Activated CD4-positive, CD25-positive, alpha-beta regulatory T cell treated with anti-CD3 and anti-CD28 coated beads, Interleukin-2, amount 50 U/mL, for 72 hours (primary cell): Measurements from ENCODE around the gene ITPKB.
"Not testable (repeated sequence)": the region's sequence is repeated elsewhere in the genome, so short reads cannot be mapped to it uniquely, and the experiment has no call there.

Source experiments
- DNase-seq: peaks from one replicate; pipeline ENCODE4 v3.0.0; 2021

Gene ITPKB

DNA sequence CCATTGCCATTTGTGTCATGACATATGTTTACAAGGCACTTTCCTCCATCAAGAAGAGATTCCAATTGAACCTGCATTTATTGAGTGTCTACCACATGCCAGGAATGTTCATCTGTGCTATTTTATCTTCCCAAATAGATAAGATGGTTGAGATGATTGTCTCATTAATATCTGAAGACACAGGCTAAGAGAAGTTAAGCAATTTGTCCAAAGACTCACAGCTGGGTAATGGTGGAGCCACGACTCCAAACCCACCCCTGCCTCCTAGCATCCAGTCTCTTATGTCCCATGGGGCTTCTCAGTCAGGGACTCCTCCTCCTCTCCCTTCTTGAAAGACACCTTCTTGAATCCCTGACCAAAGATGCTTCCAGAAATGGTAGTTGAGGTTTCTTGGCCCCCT lies 122.4 kb downstream of the ITPKB start:
- no peak for DNase-seq

DNA sequence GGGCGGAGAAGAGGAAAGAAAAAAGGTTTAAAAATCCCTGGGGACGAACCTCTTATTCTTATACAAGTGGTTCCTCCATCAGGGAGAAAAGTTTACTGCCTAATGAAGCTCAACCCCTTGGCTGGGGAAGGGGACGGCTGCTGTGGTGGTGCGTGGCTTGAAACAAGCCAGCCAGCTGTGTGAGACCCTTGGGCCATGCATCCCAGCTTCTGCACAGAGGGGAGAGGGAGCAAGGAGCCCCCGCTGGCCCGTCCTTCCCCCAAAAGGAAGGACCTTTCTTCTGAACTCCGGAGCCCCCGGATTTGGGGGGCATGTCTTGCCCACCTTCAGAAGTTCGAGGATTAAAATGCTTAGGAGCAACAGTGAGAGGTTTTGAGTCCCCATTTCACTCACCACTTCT lies 123.2 kb downstream of the ITPKB start:
- DNase-seq, result no peak

DNA sequence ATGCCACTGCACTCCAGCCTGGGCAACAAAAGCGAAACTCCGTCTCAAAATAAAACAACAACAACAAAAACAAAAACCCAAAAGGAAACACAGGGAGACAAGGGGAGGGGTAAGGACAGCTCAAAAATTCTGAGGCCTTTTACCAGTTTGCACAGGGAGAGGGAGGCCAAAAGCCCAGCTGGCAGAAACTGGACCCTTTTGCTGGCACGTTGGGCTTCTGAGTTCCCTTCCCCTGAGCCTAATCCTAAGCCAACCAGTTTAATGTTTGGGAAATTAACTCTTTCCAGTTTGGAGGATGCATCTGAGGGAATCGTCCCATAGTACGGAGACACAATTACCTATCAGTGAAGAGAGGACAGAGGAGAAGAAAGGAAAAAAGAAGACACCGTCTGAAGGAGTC lies 127.1 kb downstream of the ITPKB start:
- DNase-seq, result not testable (repeated sequence)

DNA sequence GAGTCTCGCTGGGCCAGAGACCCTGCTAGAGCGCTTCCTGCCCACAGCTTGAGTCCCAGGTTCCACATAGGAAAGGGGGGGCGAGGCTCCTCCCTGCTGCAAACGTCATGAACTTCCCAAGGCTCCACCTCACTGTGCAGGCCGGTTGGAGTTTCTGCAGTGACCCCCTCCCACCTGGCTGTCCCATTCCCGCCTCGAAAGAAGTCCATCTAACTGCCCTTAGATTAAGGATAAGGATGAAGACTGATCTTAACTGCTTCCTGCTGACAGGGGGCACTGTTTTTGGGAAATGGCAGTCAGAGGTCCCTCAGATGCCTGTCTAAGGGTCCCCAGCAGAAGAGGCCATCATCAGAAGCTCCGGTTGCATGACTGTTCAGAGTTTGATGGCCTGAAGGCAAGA lies 127.8 kb downstream of the ITPKB start:
- no peak for DNase-seq

DNA sequence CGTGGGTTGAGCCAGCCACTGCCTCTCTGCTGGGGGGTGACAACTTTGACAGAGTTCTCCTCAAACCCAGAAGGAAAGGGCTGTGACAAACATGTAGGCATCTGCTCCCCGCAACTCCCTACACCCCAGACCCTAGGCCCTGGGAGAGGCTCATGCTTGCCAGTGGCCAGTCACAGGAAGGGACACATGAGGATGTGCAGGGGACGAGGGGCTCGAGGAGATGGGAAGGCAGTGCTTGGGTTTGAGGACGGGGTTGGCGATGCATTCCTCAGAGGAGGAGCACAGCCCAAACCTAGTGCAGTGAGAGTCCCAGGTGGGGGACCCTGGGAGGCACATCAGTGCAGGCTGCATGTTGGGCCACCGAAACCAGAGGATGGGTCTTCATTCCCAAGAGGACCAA lies 128.4 kb downstream of the ITPKB start:
- no peak for DNase-seq

DNA sequence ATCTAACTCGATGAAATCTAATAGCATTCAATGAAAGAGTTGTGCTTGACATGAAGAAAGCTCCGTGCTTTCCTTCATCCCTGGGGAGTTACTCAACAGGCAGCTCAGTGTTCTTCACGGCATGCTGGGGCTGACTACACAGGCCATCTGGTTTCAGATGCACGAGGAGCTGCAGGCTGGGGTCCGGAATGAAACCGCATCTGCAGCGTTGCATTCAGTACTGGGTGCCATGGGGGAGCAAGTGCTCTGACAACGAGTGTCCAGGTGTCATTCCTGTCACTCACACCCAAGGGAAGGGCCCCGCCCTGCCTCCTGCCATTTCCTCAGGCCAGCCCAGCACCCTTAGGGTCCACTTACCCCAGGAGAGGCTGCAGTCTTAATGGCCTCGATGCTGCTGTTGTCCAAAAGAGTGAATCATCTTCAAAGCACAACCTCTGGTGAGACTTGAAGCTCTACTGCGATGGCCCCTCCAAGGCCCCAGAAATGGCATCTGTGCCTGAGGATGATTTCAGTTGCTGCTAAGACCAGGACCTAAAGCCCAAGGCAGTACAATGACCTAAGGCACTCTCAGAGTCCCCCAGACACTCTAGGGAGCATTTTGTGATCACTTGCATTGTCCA lies 129.1 kb downstream of the ITPKB start:
- no peak for DNase-seq

DNA sequence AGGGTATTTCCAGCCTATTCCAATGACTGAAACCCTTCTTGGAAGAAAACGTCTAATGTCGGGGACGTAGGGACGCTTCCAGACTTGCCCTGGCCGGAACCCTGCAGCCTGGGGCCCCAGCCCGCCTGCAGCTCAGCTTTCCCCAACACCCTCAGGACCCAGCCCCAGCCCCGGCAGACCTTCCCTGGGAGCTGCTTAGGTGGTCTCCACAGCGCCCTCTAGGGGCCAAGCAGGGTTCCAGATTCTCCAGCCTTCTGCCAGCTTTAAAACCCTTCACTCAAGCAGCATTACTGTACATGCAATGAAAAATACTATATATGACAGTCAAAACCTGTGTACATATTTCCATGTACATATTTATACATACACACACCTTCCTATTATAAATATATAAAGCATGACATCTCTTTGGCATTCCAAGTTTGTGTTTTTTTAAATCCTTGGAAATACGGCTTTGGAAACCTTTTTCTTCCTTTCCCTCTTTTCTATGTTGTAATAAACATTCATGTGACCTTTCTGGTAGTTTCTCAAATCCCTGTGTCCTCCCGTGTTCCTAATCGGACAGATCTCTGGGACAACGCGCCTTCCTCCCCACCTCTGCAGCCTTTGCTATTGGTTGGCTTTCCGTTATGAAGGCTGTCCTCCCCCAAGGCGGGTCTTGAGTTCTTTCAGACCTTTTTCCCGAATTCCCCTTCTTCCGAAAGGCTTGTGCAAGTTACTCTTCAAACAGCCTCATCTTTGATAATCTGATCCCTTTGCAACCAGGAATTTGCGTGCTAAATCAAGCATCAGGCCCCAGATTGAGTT lies 130.2 kb downstream of the ITPKB start:
- DNase-seq, result peak; percentile 73

DNA sequence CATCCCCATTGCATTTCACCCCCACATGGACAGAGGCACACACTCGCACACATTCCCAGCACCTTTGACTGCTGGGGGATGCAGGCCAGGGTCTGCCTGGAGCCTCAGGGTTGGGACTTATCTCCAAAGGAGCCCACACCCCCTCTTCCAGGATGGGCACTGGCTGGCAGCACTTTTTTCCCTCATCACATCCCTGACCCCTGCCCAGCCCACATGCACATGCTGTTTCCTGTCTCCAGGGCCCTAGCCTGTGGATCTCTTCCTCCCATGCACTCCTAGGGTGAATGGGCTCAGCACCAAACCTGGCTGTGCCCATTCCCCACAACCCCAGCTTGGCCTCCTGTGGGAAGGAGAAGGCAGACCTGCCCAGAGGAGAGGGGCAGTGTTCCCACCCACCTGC lies 131.3 kb downstream of the ITPKB start:
- DNase-seq, result no peak

DNA sequence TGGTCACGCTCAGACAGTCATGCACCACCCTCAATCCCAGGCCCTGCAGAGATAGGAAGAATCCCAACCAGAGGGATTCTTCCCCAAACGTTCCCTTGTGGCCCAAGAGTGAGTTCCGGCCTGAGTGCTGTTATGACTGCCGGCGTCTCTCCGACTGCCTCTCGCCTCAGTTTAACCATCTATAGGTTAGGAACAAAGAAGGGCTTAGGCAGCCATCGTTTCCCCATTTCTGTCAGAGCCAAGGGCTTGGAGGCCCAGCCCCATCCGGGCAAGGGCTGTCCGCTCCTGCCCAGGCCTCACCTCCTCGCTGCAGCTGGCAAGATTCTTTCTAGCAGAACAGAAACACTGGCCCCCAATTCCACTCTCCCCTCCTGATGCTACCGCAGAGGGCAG lies 131.8 kb downstream of the ITPKB start:
- DNase-seq, result no peak

DNA sequence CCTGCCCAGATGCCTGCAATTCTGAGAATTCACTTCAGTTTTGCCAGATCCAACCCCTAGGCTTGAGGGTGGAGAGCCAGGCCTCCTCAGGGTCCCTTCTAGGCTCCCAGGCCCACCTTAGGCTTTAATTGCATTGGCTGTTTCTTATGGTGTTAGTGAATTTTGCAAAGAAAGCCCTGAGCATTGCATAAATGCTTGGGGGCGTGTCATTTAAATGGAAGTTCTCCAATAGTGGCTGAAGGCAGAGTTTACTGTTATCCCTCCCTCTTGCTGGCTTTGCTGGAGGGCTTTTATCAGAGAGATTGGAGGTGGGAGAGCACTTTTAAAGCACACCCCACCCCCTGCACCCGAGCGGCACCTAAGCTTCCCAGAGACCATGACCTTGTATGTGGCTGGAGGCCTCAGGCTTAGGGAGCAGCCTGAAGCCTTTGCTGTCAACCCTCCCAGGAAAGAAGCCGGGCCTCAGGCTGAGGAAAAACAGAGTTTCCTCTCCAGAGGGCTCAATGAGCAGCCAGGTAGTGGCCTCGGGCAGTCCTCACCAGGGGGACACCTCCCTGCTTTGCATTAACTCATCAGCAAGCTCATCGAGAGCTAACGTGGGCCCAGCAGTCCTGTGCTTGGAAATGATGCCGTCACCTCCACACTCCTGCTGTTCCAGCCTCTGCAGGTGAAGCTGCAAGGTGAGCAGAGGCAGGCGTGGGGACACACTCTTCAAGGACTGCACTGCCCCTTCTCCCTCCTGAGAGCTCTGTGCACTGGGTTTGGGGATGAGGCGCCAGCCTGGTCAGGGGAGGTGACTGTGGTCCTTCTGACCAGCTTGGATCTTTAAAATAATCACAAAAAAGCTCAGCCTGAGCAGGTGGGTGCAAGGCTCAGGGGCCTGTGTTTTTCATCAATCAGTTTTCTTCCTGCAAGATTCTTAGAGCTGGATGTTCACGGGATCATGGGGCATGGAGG lies 132.5 kb downstream of the ITPKB start:
- DNase-seq, result no peak

DNA sequence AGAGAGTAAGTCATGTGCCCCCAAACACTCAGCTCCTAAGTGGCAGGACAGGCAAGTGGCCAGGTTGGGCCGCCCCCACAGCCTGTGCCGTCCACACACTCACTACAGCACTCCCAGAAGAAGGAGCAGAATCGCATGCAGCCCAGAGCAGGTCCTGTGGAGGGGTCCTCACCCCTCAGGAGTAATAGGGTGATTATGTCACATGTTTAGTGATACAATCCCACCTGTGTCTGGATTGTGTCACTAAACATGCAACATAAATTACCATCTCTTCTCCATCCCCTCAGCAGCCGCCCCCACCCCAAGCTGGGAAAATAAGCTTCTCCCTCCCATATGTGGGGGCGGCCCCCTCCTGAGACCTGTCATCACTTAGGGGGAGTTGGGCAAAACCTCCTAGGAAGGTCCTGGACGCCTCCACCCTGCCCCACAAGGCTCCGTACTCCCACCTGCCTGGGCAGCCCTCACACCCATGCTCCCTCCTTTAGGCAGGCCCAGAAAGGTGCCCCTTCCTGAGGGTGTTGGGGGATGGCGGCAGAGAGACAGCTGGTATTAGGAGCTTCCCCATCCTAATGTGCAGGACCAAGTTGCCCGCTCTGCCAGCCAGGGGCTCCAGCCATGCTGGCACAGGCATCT lies 133.6 kb downstream of the ITPKB start:
- no peak for DNase-seq

DNA sequence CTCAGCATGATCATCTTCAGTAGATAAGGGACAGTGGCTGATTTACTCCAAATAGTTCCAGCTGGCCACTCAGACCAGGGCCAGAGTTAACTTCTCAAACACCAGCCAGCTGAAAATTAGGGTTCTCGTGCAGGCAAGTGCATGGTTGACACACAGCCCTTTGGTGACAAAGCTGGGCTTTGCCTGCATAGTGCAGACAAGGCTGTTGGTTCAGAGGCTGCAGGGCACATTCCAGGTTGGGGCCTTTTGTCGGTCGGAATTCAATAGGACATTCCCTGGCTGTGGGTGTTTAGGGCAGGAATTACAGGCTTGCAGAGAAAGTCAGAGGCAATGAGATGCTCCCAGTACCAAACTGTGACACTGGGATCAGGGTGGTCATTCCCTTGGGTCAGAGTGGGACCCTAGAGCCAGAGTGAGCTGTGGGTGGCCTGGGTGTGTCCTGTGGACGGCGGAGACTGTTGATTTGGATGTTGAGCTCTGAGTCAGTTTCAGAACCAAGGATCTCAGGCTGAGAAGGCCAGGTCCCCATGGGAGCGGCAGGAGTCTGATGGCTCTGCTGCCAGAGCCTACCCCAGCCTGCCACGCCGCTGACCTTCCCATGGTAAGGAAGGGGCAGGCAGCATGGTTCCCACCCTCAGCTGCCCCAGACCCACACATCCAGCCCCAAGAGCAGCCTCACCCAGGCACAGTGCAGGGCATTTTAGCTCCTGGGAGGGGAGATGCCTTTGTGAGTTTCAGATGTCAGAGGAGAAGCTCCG lies 134.3 kb downstream of the ITPKB start:
- no peak for DNase-seq

DNA sequence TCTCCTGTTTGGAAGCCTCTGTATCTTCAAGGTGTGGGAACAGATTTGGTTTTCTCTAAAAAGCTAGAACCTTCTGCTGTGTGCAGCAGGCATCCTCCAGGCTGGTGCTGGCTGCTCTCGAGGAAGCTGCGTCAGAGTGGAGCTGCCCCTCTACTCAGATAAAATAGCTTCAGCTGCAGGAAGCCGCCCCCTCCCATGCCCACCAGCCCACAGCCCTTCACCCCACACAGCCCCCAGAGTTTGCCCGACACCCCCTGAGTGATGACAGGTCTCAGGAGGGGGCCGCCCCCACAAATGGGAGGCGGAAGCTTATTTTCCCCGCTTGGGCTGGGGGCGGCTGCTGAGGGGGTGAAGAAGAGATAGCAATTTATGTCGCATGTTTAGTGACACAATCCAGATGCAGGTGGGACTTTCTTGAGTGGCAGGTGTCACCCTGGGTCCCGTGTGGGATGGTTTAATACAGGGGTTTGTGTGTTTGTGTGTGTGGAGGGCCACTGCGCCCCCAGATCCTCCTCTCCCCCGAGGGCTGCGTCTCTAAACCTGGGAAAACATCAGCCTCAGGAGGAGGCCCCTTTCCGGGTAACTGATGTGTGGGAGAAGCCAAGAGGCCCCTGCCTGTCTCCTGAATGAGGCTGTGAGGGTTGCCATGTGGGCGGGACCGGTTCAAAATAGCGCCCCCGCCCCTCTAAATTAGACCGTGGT lies 135.1 kb downstream of the ITPKB start:
- DNase-seq, result no peak

DNA sequence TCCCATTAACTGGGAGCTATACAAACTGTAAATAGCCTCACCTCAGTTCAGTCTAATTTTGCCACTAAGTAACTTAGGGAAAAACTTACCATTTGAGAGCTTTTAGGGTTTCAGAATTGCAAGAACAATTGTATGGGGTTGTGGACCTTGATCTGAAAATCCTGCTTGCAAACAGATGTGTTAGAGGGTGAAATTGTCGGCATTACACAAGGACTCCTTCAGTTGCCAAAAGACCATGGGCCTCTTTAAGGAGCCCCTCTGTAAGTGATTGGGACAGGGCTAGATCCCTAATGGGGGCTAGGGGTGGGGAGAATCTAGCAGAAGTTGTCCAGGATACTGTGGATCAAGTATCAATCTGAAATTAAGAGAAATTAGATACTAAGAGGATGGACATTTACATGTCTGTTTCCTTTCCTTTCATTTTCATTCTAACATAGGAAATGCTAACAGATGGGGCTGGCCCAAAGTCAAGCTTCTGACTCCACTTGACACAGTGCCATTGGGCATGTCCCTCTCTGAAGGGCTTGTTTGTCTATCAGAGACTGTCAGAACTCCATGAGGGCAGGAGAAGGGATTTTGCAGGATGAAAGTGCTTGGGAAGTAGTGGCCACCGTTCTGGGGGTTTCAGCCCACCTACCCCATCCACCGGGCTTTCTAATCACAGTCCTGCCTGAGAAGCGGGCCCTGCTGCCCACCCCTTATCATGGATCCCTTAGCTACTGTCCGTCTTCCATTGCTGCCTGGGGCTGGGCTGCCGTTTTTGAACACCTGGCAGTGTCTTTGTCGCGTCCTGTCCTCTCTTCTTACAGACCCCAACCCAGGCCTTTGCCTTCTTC lies 135.8 kb downstream of the ITPKB start:
- DNase-seq, result no peak

DNA sequence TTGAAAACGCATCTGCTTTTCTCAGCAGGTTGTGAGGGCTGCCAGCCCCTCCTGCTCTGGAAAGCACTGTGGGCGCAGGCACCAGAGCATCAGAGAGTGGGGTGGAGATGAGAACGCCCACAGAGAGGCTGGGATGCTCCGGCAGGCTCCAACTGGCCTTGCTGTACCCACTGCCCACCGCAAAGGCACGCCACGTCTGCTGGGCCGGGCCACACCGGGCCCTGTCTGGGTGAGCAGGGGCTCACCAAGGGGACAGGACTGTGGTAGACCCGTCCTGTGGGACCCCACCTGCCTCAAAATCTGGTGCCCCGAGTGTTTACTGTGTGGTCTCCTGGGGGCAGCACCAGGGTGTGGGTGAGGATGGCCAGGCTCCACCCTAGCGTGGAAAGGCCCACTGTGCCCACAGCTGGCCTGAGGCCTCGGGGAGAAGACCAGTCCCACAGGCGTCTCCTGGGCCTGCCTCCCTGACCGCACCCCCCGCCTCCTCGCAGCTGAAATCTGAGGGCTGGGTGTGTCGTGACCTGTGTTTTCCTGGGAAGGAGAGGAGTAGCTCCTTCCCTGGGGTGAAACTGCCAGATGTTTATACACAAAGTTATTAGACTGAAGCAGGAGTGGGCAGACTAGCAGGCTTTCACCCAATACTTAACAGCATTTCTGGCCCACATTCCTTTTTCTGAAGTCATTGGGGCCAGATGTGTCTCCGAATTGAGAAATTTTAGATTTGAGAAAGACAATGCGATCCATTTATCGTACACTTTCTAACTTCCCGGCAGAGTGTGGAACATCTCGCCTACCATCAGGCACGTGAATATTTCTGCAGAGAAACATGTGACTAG lies 136.7 kb downstream of the ITPKB start:
- no peak for DNase-seq

DNA sequence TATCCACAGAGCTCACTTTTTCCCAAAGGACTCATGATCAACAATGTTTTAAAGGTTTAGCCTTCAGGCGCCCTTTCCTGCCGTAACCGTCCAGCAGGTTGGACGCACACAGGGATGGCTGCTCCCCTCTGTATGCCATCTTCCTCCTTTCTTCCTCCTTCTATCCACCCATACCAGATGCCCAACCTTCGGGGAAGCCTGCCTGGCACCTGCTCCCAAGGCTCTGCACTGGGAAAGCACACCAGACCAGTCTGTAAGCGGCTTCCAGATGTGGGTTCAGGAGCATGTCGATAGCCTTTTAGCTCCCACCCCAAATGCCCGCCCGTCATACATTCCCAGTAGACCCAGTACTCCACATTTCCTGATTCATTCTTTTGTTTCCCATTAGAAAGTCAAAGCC lies 137.6 kb downstream of the ITPKB start:
- no peak for DNase-seq

DNA sequence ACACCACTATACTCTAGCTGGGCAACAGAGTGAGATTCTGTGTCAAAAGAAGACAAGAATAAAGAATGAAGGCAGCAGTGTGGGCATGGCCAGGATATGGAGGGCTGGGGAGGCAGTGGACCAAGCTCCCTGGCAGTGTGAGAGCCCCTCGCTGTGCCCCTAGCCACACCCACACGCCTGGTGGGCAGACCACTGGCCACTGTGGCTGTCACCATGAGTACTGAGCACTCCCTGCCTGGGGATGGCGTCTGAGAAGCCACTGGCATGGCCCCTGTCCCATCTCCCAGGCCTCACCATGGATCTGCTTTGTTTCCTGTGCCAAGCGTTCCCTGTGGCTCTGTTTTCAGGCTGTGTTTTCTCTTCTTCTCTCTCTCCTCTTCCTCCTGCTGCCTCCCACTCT lies 138.8 kb downstream of the ITPKB start:
- no peak for DNase-seq

DNA sequence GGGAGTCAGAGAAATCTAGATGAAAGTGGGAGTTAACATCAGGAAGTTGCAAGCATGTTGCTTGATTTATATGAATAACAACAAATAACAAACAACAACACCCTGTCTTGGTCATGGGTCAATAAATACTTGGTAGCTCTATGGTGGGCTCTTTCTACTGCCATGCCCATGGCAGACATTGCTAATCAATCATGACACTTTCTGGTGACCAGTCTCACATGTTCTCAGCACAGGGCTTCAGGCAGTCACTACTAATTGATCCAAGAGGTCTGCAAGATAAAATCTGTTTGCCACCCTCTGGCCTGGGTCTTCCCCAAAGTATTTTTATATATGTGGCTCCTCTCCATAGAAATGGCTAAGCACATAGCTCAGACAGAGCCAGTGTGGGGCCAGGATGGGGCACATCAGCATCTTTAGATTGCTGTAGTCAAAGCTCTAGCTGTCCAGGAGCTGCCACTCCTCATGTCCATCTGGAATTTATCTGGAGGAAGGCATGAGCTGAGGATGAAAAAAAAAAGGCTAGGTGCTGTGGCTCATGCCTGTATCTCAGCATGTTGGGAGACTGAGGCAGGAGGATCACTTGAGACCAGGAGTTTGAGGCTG lies 139.3 kb downstream of the ITPKB start:
- DNase-seq, result no peak

DNA sequence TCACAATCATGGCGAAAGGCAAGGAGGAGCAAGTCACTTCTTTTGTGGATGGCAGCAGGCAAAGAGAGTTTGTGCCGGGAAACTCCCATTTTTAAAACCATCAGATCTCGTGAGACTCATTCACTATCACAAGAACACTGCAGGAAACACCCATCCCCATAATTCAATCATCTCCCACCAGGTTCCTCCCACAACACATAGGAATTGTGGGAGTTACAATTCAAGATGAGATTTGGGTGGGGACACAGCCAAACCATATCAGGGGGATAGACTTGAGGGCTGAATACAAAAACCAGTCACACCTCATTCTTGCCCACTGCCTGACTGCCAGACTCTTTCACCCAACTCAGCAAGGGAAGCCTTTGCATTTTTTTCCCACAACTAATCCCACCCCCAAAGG lies 140.1 kb downstream of the ITPKB start:
- DNase-seq, result not testable (repeated sequence)
